Smooth muscle cell (in vitro differentiated cells): ENCODE results near the gene EFEMP2. TPM values are rescaled to one million over a fixed set of nuclear protein-coding genes. Genes with fewer than 3 reads are reported as not detected.
A peak's percentile ranks its signal among the peaks of the same experiment; 100 is the strongest.

Source experiments
- DNase-seq: peaks from one replicate; lab custom pipeline; 2025; ENCODE audit not compliant: unreplicated experiment; lab: John Stamatoyannopoulos, UW
- H2AFZ ChIP-seq: fragments of 200-600 bp; sonication (generic); 2 replicates; pipeline ENCODE4 v1.6.0; 2016; ENCODE audit warnings: antibody characterized with exemption, low read depth, mild to moderate bottlenecking
- H3F3A ChIP-seq: fragments of 200-600 bp; sonication (generic); 2 replicates; pipeline ENCODE4 v1.6.0; 2017; ENCODE audit warnings: antibody characterized with exemption, low read depth
- H3K27ac ChIP-seq: fragments of 200-600 bp; sonication (generic); 2 replicates; pipeline ENCODE4 v1.5.1; 2016; ENCODE audit warnings: low read depth, mild to moderate bottlenecking
- H3K27me3 ChIP-seq: fragments of 200-600 bp; sonication (generic); 2 replicates; pipeline ENCODE4 v1.6.1; 2016; ENCODE audit warnings: low read depth, mild to moderate bottlenecking
- H3K36me3 ChIP-seq: fragments of 200-600 bp; sonication (generic); 2 replicates; pipeline ENCODE4 v1.5.1; 2016; ENCODE audit warnings: low read depth
- H3K4me1 ChIP-seq: fragments of 200-600 bp; sonication (generic); 2 replicates; pipeline ENCODE4 v1.5.1; 2016; ENCODE audit warnings: low read depth
- H3K4me2 ChIP-seq: fragments of 200-600 bp; sonication (generic); 2 replicates; pipeline ENCODE4 v1.6.0; 2016; ENCODE audit warnings: mild to moderate bottlenecking
- H3K4me3 ChIP-seq: fragments of 200-600 bp; sonication (generic); 2 replicates; pipeline ENCODE4 v1.5.1; 2016; ENCODE audit warnings: mild to moderate bottlenecking
- H3K79me2 ChIP-seq: fragments of 200-600 bp; sonication (generic); 2 replicates; pipeline ENCODE4 v1.6.0; 2016; ENCODE audit warnings: low read depth, mild to moderate bottlenecking
- H3K9ac ChIP-seq: fragments of 200-600 bp; sonication (generic); 2 replicates; pipeline ENCODE4 v1.6.0; 2016; ENCODE audit warnings: low read depth
- H3K9me3 ChIP-seq: fragments of 200-600 bp; sonication (generic); replicated peaks from 2 replicates; pipeline ENCODE4 v1.5.1; 2016; ENCODE audit warnings: low read depth
- H4K20me1 ChIP-seq: fragments of 200-600 bp; sonication (generic); 2 replicates; pipeline ENCODE4 v1.6.0; 2016; ENCODE audit warnings: low read depth
- WGBS: methylation state at CpG from one replicate; pipeline ENCODE4 v1.1.7; 2016; ENCODE audit warnings: low lambda C conversion rate; 5-methylcytosine and 5-hydroxymethylcytosine counted together
- polyA plus RNA-seq: library from polyadenylated mRNA; unstranded; fragments of >200 nt; fragmentation: Nextera tagmentation; extraction: Ambion mirVana; gene quantifications from 2 replicates; pipeline ENCODE4 v1.2.1, GENCODE V29; 2016
- total RNA-seq: library from RNA; depleted of rRNA; stranded (reverse); fragments of >200 nt; gene quantifications from 2 replicates; pipeline ENCODE4 v1.2.3, GENCODE V29; 2014
- TF ChIP-seq, protein P1 (sequence below): fragments of 200-600 bp; sonication (generic); IDR thresholded peaks from 2 replicates; pipeline ENCODE4 v1.5.1; 2017; ENCODE audit warnings: borderline replicate concordance, mild to moderate bottlenecking, antibody characterized with exemption; ENCODE audit not compliant: insufficient read depth, poor library complexity, severe bottlenecking

Gene EFEMP2
- total and polyA plus RNA-seq, 2 experiments from 2014 or later, result 99.7 to 362 TPM

DNA sequence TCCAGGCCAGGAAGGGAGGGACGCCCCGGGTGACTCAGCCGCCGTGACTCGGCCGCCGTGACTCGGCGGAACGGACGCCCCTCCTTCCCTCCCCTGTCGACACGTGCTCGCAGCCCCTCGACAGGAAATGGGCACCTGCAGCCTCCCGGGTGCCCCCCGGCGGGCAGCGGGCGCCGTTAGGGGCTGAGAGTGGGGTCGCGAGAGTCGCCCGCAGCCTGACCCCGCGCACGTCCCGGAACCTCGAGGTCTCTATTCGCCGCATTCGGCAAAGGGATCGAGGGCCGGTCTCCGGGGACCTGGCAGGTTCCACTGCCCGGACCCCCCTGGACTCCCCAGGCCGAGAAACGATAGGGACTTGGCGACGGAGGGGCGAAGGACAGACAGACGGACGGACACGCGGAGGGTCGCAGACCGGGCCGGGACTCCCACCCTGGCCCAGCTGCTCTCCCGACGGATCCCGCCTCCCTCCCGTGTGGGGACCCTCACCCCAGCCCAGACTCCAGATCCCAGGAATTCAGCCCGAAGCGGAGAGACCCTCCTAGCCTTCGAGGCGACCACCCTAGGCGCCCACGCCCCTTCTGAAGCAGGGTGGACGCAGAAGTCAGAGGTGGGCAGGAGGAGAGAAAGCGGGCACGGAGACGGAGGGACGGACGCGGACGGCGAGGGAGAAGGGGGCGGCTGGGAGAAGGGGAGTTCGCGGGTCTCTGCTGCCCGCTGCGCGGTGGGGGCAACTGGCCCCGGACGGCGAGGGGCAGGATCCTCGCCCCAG is 26.9 kb upstream of the EFEMP2 start:
- peak; percentile 44 for DNase-seq
- H4K20me1 ChIP-seq, result peaks cover 41% of the 10 kb centered on the region
- H3K9ac ChIP-seq, result peak overlapping the region; percentile 99
- peaks cover 26% of the 10 kb centered on the region for H3F3A ChIP-seq
- no peaks in the 10 kb centered on the region for H3K9me3 ChIP-seq
- H3K79me2 ChIP-seq, result peaks cover 49% of the 10 kb centered on the region
- peak overlapping the region; percentile 89 for H3K4me3 ChIP-seq
- TF ChIP-seq, protein P1, sequence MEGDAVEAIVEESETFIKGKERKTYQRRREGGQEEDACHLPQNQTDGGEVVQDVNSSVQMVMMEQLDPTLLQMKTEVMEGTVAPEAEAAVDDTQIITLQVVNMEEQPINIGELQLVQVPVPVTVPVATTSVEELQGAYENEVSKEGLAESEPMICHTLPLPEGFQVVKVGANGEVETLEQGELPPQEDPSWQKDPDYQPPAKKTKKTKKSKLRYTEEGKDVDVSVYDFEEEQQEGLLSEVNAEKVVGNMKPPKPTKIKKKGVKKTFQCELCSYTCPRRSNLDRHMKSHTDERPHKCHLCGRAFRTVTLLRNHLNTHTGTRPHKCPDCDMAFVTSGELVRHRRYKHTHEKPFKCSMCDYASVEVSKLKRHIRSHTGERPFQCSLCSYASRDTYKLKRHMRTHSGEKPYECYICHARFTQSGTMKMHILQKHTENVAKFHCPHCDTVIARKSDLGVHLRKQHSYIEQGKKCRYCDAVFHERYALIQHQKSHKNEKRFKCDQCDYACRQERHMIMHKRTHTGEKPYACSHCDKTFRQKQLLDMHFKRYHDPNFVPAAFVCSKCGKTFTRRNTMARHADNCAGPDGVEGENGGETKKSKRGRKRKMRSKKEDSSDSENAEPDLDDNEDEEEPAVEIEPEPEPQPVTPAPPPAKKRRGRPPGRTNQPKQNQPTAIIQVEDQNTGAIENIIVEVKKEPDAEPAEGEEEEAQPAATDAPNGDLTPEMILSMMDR, result peak; percentile 4
- H3K27ac ChIP-seq, result peak overlapping the region; percentile 82
- 2% methylated on average over 68 of the region's 78 CpGs for WGBS
- H3K27me3 ChIP-seq, result no peaks in the 10 kb centered on the region
- H3K36me3 ChIP-seq, result no peaks in the 10 kb centered on the region
- H2AFZ ChIP-seq, result no peak overlapping the region
- peak overlapping the region; percentile 99 for H3K4me2 ChIP-seq
- peaks cover 25% of the 10 kb centered on the region for H3K4me1 ChIP-seq

DNA sequence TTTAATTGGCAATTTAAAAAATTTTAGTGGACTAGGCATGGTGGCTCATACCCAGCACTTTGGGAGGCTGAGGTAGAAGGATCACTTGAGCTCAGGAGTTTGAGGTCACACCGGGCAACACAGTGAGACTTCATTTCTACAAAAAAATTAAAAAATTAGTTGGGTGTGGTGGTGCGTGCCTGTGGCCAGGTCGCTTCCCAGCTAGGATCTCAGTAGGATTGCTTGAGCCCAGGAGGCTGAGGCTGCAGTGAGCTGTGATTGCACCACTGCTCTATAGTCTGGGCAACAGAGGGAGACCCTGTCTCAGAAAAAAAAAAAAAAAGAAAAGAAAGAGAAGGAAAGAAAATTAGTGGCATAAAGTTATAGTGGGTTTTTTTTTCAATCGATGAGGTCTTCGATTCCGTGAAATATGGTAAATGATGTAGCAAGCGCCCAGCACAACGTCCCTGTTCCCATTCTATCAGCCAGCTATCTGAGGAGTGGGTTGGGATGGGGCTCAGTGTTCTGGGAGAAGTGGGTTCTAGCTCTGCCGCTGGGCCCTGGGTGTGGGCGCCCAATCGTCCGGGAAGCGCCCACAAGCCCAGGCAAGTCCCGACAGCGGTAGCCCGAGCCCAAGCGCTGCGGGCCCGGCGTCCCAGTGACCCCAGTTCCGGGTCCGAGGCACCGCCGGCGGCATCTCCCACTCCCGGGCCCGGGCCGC is 26.2 kb upstream of the EFEMP2 start:
- H3K9ac ChIP-seq, result peak overlapping the region; percentile 99
- H3K27me3 ChIP-seq, result no peaks in the 10 kb centered on the region
- TF ChIP-seq, protein P1, result no peak
- peak overlapping the region; percentile 89 for H3K4me3 ChIP-seq
- 28% methylated on average over 22 of the region's 28 CpGs for WGBS
- H3K79me2 ChIP-seq, result peaks cover 54% of the 10 kb centered on the region
- peaks cover 25% of the 10 kb centered on the region for H3K4me1 ChIP-seq
- peak overlapping the region; percentile 99 for H3K4me2 ChIP-seq
- H2AFZ ChIP-seq, result no peak overlapping the region
- H3K27ac ChIP-seq, result peak overlapping the region; percentile 82
- DNase-seq, result no peak
- H3K9me3 ChIP-seq, result no peaks in the 10 kb centered on the region
- no peaks in the 10 kb centered on the region for H3K36me3 ChIP-seq
- H3F3A ChIP-seq, result peaks cover 26% of the 10 kb centered on the region
- H4K20me1 ChIP-seq, result peaks cover 45% of the 10 kb centered on the region

DNA sequence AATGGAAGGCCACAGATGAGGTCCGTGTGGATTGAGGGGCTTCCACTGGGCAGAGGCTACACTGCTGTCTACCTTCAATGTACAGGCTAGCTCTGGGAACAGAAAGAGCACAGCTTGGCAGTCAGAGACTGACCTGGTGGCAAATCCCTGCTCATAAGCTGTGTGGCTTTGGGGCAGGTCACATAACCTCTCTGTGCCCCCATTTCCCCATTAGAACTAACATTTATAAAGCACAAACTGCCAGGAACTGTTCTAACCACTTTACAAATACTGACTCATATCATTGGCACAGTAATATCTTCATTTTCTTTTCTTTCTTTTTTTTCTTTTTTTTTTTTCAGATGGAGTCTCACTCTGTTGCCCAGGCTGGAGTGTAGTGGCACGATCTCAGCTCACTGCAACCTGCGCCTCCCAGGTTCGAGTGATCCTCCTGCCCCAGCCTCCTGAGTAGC is 24.4 kb upstream of the EFEMP2 start:
- H3K27me3 ChIP-seq, result no peaks in the 10 kb centered on the region
- DNase-seq, result no peak
- TF ChIP-seq, protein P1, result no peak
- no peak overlapping the region for H2AFZ ChIP-seq
- no peak overlapping the region for H3K4me3 ChIP-seq
- peaks cover 15% of the 10 kb centered on the region for H3K4me1 ChIP-seq
- H3K9me3 ChIP-seq, result no peaks in the 10 kb centered on the region
- no peaks in the 10 kb centered on the region for H3K36me3 ChIP-seq
- H3F3A ChIP-seq, result peaks cover 21% of the 10 kb centered on the region
- H3K79me2 ChIP-seq, result peaks cover 66% of the 10 kb centered on the region
- H3K4me2 ChIP-seq, result no peak overlapping the region
- no peak overlapping the region for H3K9ac ChIP-seq
- H3K27ac ChIP-seq, result no peak overlapping the region
- WGBS, result 97% methylated on average over 4 of the region's 4 CpGs
- peaks cover 57% of the 10 kb centered on the region for H4K20me1 ChIP-seq
